Measurements from ENCODE around the gene ENGASE. TPM values are rescaled to one million over a fixed set of nuclear protein-coding genes. Genes with fewer than 3 reads are reported as not detected.
A peak's percentile ranks its signal among the peaks of the same experiment; 100 is the strongest.

The ENGASE gene
- total RNA-seq, 1 donor from 2014 or later, result 16.8 TPM

DNA sequence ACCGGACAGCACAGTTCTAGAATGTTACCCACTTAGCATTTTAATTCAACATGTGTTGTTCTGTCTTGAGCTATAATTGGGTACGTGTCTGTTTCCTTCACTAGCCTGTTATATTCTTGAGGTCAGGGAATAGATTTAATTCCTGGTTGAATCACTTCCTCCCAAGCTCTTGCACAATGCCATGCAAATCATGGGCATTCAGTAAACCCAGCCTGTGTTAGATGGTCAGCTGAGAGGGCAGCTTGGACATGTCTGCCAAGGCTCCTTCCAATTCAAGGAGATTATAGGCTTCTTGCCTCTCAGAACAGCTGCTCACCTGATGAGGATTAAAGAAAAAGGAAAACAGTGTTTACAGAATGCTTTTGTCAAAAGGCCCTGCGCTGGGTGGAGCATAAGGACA lies 38.0 kb upstream of the ENGASE start:
- Mint-ChIP-seq H3K36me3 (ENCODE audit: low read depth) (peaks cover 8% of the 10 kb centered on the region), H3K9me3 (ENCODE audit: low read depth) (no peaks in the 10 kb centered on the region), H3K27me3 (ENCODE audit: low read depth) (peaks cover 7% of the 10 kb centered on the region), H3K4me3 (ENCODE audit: unreplicated experiment) (no peak overlapping the region), H3K4me1 (ENCODE audit: low read depth) (peaks cover 49% of the 10 kb centered on the region), H3K27ac (ENCODE audit: unreplicated experiment) (peak overlapping the region; percentile 37)
- TF ChIP-seq, protein P1, sequence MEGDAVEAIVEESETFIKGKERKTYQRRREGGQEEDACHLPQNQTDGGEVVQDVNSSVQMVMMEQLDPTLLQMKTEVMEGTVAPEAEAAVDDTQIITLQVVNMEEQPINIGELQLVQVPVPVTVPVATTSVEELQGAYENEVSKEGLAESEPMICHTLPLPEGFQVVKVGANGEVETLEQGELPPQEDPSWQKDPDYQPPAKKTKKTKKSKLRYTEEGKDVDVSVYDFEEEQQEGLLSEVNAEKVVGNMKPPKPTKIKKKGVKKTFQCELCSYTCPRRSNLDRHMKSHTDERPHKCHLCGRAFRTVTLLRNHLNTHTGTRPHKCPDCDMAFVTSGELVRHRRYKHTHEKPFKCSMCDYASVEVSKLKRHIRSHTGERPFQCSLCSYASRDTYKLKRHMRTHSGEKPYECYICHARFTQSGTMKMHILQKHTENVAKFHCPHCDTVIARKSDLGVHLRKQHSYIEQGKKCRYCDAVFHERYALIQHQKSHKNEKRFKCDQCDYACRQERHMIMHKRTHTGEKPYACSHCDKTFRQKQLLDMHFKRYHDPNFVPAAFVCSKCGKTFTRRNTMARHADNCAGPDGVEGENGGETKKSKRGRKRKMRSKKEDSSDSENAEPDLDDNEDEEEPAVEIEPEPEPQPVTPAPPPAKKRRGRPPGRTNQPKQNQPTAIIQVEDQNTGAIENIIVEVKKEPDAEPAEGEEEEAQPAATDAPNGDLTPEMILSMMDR (IDR thresholded peaks at IDR 0.05), result no peak
- DNase-seq (ENCODE audit: low spot score), result no peak

DNA sequence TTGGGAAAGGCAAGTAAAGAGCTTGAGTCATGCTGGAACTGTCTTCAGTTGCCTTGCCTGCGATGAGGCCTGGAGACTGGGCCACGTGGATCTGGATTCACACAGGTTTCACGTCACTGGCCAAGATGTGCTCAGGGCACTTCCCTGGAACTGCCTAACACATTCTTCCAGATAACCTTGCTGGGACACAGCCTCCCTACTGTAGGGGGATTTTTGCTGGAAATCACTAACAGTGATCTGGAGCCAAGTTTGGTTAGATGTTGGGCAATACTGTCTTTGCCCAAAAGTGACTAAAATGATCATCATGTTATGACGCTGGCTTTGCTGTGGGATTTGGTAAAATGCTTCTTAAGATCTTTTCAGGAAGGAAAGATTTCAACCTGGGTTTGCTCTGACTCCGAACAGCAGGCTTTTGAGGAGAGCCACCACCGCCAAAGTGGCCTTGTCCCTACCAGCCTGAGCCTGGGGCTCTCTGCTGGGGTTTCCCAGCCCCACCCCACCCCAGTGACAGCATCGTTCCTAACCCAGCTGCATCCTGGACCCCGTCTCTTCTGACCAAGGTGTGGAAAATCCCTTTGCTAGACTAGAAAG lies 36.0 kb upstream of the ENGASE start:
- peaks cover 32% of the 10 kb centered on the region for H3K4me1 Mint-ChIP-seq (ENCODE audit: low read depth)
- no peak overlapping the region for H3K27ac Mint-ChIP-seq (ENCODE audit: unreplicated experiment)
- no peak overlapping the region for H3K4me3 Mint-ChIP-seq (ENCODE audit: unreplicated experiment)
- peak; percentile 27 for DNase-seq (ENCODE audit: low spot score)
- no peaks in the 10 kb centered on the region for H3K27me3 Mint-ChIP-seq (ENCODE audit: low read depth)
- TF ChIP-seq, protein P1 (IDR thresholded peaks at IDR 0.05), result no peak
- H3K9me3 Mint-ChIP-seq (ENCODE audit: low read depth), result no peaks in the 10 kb centered on the region
- H3K36me3 Mint-ChIP-seq (ENCODE audit: low read depth), result peaks cover 6% of the 10 kb centered on the region

DNA sequence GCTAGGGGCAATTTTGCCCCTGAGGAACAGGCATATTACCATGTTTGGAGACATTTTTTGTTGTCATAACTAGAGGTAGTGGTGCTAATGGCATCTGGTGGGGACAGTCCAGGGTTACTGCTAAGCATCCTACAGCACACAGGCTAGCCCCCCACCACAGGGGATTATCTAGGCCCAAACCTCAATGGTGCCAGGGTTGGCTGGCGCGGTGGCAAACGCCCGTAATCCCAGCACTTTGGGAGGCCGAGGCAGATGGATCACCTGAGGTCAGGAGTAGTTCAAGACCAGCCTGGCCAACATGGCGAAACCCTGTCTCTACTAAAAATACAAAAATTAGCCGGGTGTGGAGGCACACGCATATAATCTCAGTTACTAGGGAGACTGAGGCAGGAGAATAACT lies 35.5 kb upstream of the ENGASE start:
- Mint-ChIP-seq H3K9me3 (ENCODE audit: low read depth) (no peaks in the 10 kb centered on the region), H3K27me3 (ENCODE audit: low read depth) (no peaks in the 10 kb centered on the region), H3K4me3 (ENCODE audit: unreplicated experiment) (no peak overlapping the region), H3K4me1 (ENCODE audit: low read depth) (peaks cover 27% of the 10 kb centered on the region), H3K27ac (ENCODE audit: unreplicated experiment) (no peak overlapping the region), H3K36me3 (ENCODE audit: low read depth) (peaks cover 6% of the 10 kb centered on the region)
- DNase-seq (ENCODE audit: low spot score), result peak; percentile 30
- TF ChIP-seq, protein P1 (IDR thresholded peaks at IDR 0.05), result no peak

DNA sequence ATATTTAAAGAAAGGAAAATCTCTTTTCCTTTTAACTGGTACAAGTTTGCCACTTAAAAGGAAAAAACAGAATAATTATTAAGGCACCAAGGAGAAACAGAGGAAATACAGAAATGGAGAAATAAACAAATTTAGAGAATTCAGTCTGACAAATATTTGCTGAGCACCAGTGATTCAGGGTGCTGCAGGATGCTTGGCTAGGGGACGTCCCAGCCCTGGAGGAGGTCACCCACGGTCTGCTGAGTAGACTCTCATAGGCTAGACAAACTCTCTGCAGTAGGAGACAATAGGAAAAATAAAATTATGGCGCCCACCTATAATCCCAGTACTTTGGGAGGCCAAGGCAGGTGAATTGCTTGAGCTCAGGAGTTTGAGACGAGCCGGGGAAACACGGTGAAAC lies 34.7 kb upstream of the ENGASE start:
- Mint-ChIP-seq H3K27ac (ENCODE audit: unreplicated experiment) (no peak overlapping the region), H3K4me3 (ENCODE audit: unreplicated experiment) (no peak overlapping the region), H3K9me3 (ENCODE audit: low read depth) (no peaks in the 10 kb centered on the region), H3K4me1 (ENCODE audit: low read depth) (peaks cover 19% of the 10 kb centered on the region), H3K36me3 (ENCODE audit: low read depth) (peaks cover 8% of the 10 kb centered on the region), H3K27me3 (ENCODE audit: low read depth) (peaks cover 5% of the 10 kb centered on the region)
- TF ChIP-seq, protein P1 (IDR thresholded peaks at IDR 0.05), result no peak
- DNase-seq (ENCODE audit: low spot score), result peak; percentile 39

DNA sequence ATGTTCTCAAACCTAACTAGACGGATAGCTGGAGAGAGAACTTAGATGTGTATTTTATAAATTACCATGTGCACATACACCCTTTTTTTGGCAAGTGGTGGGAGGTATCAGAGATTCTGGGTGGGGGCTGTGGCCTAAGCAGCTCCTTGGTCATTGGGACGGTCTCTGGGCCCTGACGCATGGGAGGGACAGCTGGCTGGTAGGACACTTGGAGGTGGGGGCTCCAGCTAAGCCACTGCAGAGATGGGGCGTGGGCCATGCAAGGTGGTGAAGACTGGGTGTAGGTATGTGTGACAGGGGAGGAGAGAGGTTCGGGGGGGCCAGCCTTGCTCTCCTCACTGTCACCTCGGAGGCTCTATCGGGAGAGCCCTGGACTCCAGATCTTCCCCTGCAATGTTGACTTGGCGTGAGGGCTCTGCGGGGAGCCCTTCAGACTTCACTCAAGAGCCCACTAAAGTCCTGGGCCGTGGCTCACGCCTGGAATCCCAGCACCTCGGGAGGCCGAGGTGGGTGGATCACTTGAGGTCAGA lies 33.5 kb upstream of the ENGASE start:
- Mint-ChIP-seq H3K27me3 (ENCODE audit: low read depth) (peaks cover 13% of the 10 kb centered on the region), H3K9me3 (ENCODE audit: low read depth) (no peaks in the 10 kb centered on the region), H3K4me1 (ENCODE audit: low read depth) (peaks cover 12% of the 10 kb centered on the region), H3K36me3 (ENCODE audit: low read depth) (peaks cover 9% of the 10 kb centered on the region), H3K27ac (ENCODE audit: unreplicated experiment) (no peak overlapping the region), H3K4me3 (ENCODE audit: unreplicated experiment) (no peak overlapping the region)
- DNase-seq (ENCODE audit: low spot score), result peak; percentile 66
- TF ChIP-seq, protein P1 (IDR thresholded peaks at IDR 0.05), result no peak
